Natural killer cell treated with Interleukin-12 subunit alpha and Interleukin-12 subunit beta and Interleukin-15 and Interleukin-18, amount 100 ng/mL, for 72 hours (primary cell): ENCODE data around the gene SENP7. TPM values are rescaled to one million over a fixed set of nuclear protein-coding genes. Genes with fewer than 3 reads are reported as not detected.

Experiments
- ATAC-seq, 2 donors: fragments of 150-1000 bp; cut with Tn5 transposase in 1 of 2; sonication (Bioruptor Pico), chemical (Tn5 transposase) in 1 of 2; 2 replicates each; pipeline ENCODE4 v1.10.0; 2021
- DNase-seq: peaks from one replicate; pipeline ENCODE4 v3.0.0; 2022; ENCODE audit warnings: low spot score
- H3K27ac Mint-ChIP-seq, 2 donors: 1 replicate in 1 of 2; 2 replicates in 1 of 2; pipeline ENCODE4 v1.8.0; 2022; ENCODE audit warnings: mixed read lengths in 2 of 2, mild to moderate bottlenecking in 1 of 2, moderate library complexity in 1 of 2
- H3K27me3 Mint-ChIP-seq, 2 donors: 1 replicate in 1 of 2; 2 replicates in 1 of 2; pipeline ENCODE4 v1.8.0; 2022; ENCODE audit warnings: mixed read lengths in 2 of 2
- H3K36me3 Mint-ChIP-seq: one replicate; pipeline ENCODE4 v1.8.0; 2022; ENCODE audit warnings: mixed read lengths
- H3K4me1 Mint-ChIP-seq, 2 donors: 1 replicate in 1 of 2; 2 replicates in 1 of 2; pipeline ENCODE4 v1.8.0; 2022; ENCODE audit warnings: low read depth in 2 of 2, mixed read lengths in 2 of 2, mild to moderate bottlenecking in 1 of 2
- H3K4me3 Mint-ChIP-seq: one replicate; pipeline ENCODE4 v1.8.0; 2022; ENCODE audit warnings: mixed read lengths
- H3K9me3 Mint-ChIP-seq: 2 replicates; pipeline ENCODE4 v1.8.0; 2022; ENCODE audit warnings: mixed read lengths
- total RNA-seq, 2 donors: library from RNA; stranded (reverse); gene quantifications; one replicate each; pipeline ENCODE4 v1.2.3, GENCODE V29; 2022

SENP7 gene
- total RNA-seq, 2 donors from 2014 or later = 17.3 to 17.9 TPM

DNA sequence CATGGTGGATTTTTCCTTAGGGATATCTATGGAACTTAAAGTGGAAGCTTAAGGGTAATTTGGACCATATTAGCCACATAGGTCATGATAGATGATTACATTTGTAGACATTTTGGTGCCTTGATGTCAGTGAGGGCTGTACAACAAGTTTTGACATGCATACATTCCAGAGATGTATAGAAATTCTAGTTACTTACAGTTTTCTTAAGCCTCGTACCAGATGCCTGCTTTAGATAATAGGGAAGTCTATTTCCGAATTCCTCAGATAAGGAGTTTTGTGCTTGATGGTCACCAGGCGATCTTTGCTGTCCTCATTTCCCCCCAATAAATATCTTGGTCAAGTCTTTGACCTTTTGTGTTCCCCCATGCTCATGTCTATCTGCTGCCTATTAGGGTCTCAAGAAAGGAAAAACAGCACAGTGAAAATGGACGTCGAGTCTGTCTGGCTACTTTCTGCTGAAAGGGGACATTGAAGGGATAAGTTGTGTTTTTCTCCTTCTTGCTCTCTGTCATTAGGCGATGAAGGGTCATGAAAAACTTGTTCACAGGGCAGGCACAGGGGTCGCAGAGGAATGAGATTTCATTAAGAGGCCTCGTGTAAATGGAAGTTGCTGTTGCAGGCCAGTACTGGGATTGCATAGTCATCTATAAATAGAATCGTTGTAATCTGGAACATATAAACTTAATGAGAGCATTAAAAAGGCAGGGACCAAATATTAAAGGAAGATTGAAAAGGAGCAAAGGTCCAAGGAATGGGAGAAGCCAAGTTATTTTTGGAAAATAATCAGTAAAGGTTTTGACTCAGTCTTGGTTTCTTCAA, 20.0 kb upstream of the SENP7 start:
- no peaks in the 10 kb centered on the region for H3K36me3 Mint-ChIP-seq
- no peak overlapping the region for H3K4me3 Mint-ChIP-seq
- no peak overlapping the region for H3K27ac Mint-ChIP-seq
- peaks cover 6 to 21% of the 10 kb centered on the region in 2 donors for H3K4me1 Mint-ChIP-seq
- DNase-seq (no peak), ATAC-seq (no peak)
- no peaks in the 10 kb centered on the region for H3K9me3 Mint-ChIP-seq
- H3K27me3 Mint-ChIP-seq = peaks cover 4 to 11% of the 10 kb centered on the region in 2 donors

DNA sequence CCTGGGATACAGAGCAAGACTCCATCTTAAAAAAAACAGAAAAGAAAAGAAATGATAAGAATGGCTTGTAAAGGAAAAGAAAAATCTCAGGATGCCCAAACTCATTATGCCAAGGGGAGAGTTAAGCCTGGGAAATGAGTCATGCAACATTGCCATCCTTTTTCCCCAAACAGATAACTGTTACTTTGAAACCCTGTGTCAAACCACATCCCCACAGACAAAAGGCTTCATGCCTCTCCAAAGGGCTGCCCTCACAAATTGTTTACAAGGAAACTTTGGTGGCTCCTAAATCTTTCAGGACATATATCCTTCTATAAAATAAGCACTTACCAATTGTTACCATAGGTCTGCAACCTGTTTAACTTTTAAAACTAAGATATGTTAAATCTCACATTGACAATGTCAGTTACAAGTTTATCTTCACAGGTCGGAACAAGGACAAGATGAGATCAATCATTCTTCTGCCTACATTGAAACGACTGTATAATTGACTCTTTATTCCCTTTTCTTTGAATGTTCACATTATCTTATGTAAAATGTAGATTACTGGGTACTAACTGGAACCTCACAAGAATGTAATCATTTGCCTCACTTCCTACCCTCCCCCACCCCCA, 18.6 kb upstream of the SENP7 start:
- Mint-ChIP-seq H3K27me3 (peaks cover 0 to 6% of the 10 kb centered on the region in 2 donors), H3K4me1 (peaks cover 6 to 21% of the 10 kb centered on the region in 2 donors), H3K36me3 (no peaks in the 10 kb centered on the region), H3K27ac (peak overlapping the region; percentile 5 to 45), H3K4me3 (peak overlapping the region; percentile 60), H3K9me3 (no peaks in the 10 kb centered on the region)
- ATAC-seq (peak; percentile 71 to 83), DNase-seq (no peak)

DNA sequence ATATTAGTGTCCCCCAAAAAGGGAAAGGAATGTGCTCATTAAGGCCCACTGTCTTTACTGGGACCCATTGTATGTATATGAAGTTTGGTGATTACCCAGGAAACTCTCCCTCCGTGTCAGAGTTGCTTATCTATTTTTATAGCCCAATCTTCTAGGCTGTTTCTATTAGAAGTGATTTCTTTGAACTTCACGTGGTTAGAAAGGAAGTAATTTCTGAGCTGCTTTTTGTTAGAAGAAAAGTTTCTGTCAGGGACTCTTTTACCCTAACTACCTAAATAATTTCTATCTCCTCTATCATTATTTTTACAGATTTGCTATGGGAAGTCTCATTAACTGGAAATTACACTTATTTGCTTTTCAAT, 17.7 kb upstream of the SENP7 start:
- Mint-ChIP-seq H3K9me3 (no peaks in the 10 kb centered on the region), H3K4me3 (no peak overlapping the region), H3K27me3 (peaks cover 0 to 6% of the 10 kb centered on the region in 2 donors), H3K27ac (peak overlapping the region; percentile 5 to 45), H3K4me1 (peaks cover 6 to 21% of the 10 kb centered on the region in 2 donors), H3K36me3 (no peaks in the 10 kb centered on the region)
- ATAC-seq = no peak
- no peak for DNase-seq

DNA sequence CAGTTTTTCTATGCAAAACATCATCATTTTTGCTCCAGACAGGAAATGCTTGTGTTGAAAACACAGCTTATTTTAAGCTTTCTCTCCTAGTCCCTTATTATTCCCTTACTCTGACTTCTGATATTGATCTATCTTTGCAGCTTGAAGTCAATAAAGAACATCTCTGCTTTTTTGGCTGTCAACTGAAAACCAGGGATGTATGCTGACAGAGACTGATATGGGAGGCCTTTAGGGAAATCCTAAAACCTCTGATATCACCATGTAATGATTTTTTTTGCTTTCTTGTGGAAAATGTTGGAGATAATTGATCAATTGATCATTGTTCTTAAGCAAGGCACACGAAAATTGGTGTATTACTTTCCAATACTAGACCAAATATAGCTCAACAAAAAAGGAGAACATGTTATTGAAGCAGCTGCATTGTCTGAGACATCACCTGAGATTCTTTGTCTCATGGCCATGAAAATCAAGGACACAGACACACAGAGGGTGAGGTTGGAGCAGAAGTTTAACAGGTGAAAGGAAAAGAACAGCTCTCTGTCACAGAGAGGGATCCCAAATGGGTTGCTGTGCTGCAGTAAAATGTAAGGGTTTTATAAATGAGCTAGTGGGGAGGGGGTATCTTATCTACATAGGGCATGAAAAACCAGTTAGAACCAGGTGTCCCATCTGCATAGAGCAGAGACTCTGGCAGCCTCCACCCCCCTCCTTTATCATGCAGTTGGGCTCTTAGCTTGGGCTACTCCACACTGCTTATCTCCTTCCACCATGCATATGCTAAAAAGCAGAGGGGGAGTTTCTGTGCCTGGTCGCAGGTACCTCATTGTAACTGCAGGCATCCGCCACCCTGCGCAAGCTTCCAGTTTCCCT, 17.0 kb upstream of the SENP7 start:
- peaks cover 0 to 6% of the 10 kb centered on the region in 2 donors for H3K27me3 Mint-ChIP-seq
- no peaks in the 10 kb centered on the region for H3K36me3 Mint-ChIP-seq
- H3K27ac Mint-ChIP-seq = peak overlapping the region in 1 of 2 donors; percentile 5
- DNase-seq (no peak), ATAC-seq (no peak)
- peaks cover 6 to 21% of the 10 kb centered on the region in 2 donors for H3K4me1 Mint-ChIP-seq
- H3K4me3 Mint-ChIP-seq = no peak overlapping the region
- no peaks in the 10 kb centered on the region for H3K9me3 Mint-ChIP-seq

DNA sequence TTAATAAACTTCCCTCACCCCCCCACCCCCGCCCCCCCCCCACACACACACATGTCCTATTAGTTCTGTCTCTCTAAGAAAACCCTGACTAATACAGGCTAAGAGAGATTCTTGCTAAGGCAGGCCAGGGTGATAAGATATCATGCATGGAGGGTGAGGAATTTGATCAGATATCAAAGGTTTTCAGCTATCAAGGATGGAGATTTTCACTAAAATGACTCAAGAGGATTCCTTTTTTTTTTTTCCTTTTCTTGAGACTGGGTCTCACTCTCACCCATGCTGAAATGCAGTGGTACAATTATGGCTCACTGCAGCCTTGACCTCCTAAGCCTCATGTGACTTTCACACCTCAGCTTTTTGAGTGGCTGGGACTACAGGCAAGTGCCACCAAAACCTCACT, 14.9 kb upstream of the SENP7 start:
- ATAC-seq (no peak), DNase-seq (no peak)
- H3K36me3 Mint-ChIP-seq = no peaks in the 10 kb centered on the region
- H3K4me3 Mint-ChIP-seq = no peak overlapping the region
- H3K9me3 Mint-ChIP-seq = no peaks in the 10 kb centered on the region
- peaks cover 6 to 21% of the 10 kb centered on the region in 2 donors for H3K4me1 Mint-ChIP-seq
- peaks cover 0 to under 1% of the 10 kb centered on the region in 2 donors for H3K27me3 Mint-ChIP-seq
- H3K27ac Mint-ChIP-seq = no peak overlapping the region

DNA sequence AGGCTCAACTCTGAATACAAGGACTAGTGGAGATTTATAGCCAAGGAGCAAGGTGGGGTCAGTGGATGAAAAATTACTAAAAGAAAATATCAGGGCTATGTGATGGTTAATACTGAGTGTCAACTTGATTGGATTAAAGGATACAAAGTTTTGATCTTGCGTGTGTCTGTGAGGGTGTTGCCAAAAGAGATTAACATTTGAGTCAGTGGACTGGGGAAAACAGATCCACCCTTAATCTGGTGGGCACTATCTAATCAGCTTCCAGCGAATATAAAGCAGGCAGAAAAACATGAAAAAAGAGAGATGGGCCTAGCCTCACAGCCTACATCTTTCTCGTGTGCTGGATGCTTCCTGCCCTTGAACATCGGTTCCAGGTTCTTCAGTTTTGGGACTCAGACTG, 14.4 kb upstream of the SENP7 start:
- no peaks in the 10 kb centered on the region for H3K36me3 Mint-ChIP-seq
- no peaks in the 10 kb centered on the region for H3K27me3 Mint-ChIP-seq
- H3K4me1 Mint-ChIP-seq = peaks cover 6 to 21% of the 10 kb centered on the region in 2 donors
- H3K9me3 Mint-ChIP-seq = no peaks in the 10 kb centered on the region
- no peak for ATAC-seq
- no peak overlapping the region for H3K4me3 Mint-ChIP-seq
- H3K27ac Mint-ChIP-seq = no peak overlapping the region
- DNase-seq = no peak

DNA sequence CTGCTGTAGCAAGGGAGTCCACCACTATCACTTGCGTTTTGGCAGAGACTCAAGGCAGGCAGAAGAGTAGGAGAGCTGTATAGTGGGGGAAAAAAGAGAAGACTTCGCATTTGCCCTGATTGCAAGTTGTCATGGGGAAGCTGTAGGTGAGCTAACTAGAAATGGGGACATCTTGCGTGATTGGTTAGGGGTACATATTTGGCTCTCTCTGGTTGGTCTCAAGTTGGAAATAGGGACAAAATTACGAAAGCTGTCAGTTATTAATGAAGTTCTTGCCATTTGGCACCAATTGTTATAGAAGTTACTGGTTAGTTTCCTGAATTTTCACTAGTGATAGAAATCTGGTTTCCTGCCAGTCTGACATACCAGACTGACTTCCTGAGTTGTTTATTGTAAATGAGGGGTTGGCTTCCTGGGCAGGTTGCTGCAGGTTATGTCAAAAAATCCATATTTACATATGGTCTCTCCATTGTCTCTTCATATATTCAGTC, 8.2 kb upstream of the SENP7 start:
- peak overlapping the region; percentile 20 to 42 for H3K27ac Mint-ChIP-seq

DNA sequence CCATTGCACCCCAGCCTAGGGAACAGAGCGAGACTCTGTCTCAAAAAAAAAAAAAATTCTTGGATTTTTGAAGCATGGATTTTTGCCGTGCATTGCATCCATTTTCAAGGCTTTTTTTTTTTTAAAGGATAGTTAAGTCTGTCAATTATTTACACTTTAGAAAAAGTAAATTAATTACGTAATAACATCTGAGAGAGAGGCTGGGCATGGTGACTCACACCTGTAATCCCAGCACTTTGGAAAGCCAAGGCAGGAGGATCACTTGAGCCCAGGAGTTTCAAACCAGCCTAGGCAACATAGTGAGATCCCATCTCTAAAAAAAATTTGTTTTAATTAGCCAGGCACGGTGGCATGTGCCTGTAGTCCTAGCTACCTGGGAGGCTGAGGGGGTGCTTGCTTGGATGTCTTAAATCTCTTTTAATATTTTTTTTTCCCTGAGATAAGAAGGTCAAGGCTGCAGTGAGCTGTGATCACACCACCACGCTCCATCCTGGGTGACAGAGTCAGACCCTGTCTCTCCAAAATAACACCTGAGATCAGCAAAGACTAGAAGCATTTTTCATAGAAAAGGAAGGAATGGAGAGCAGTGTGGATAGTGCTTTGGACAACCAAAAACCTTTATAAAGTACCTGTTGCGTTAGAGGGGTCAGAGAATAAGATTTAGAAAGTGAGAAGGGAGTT, 6.8 kb upstream of the SENP7 start:
- Mint-ChIP-seq H3K9me3 (no peaks in the 10 kb centered on the region), H3K4me1 (peaks cover 21 to 40% of the 10 kb centered on the region in 2 donors), H3K36me3 (no peaks in the 10 kb centered on the region), H3K27ac (peak overlapping the region in 1 of 2 donors; percentile 42), H3K27me3 (peaks cover 0 to 3% of the 10 kb centered on the region in 2 donors), H3K4me3 (peak overlapping the region; percentile 55)
- DNase-seq (no peak), ATAC-seq (no peak)

More for the DNA sequence above, 8.2 kb upstream of the SENP7 start:
- H3K4me3 Mint-ChIP-seq = peak overlapping the region; percentile 51
- H3K36me3 Mint-ChIP-seq = no peaks in the 10 kb centered on the region
- DNase-seq (no peak), ATAC-seq (no peak)
- peaks cover 21 to 40% of the 10 kb centered on the region in 2 donors for H3K4me1 Mint-ChIP-seq
- no peaks in the 10 kb centered on the region for H3K9me3 Mint-ChIP-seq
- H3K27me3 Mint-ChIP-seq = no peaks in the 10 kb centered on the region

DNA sequence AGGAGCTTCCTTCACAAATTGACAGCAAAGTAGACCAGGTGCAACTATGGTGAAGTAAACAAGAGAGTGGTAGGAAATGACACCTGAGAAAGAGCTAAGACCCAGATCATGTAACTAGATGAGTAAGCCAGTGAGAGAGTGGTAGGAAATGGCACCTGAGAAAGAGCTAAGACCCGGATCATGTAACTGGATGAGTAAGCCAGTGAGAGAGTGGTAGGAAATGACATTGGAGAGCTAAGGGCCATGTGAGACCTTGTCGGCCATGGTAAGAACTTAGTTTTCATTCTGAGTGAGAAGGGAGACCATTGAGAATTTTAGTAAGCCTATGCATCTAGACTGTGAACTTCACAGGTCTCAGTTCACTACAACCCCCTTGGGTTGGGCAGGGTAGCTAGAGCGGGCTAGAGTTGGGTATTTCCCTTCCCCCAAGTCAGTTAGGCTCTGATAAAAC, 5.4 kb upstream of the SENP7 start:
- peaks cover 0 to 3% of the 10 kb centered on the region in 2 donors for H3K27me3 Mint-ChIP-seq
- H3K36me3 Mint-ChIP-seq = no peaks in the 10 kb centered on the region
- H3K4me1 Mint-ChIP-seq = peaks cover 21 to 43% of the 10 kb centered on the region in 2 donors

DNA sequence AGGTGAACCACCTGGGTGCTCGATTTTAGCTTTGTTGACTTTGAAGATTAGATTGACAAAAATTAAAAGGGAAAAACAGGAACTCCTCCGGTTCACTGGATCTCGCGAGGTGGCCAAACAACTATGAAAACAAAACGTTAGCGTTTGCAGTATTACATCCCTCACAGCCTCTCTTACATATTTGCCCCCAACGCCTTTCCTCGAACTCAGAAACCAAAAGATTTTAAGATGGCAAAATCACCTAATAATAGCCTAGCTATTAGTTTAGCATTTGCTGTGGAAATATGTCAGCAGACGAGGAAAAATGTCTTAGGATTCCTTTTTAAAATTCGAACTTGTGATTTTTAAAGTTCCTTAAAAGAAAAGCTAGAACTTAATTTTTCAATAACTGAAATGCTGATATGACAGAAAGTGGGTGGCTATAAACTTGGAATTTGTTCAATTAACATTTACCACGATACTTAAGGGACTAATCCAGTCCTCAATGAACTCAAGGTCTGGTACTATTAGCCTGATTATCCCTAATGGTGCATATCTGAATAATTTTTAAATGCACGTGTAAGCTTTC, 491 bp upstream of the SENP7 start:
- DNase-seq = no peak
- Mint-ChIP-seq H3K4me1 (peaks cover 32 to 40% of the 10 kb centered on the region in 2 donors), H3K36me3 (peaks cover 6% of the 10 kb centered on the region), H3K9me3 (no peaks in the 10 kb centered on the region), H3K4me3 (peak overlapping the region; percentile 100), H3K27me3 (peaks cover 0 to 3% of the 10 kb centered on the region in 2 donors), H3K27ac (peak overlapping the region; percentile 98 to 100)
- peak in 1 of 2 donors; percentile 28 for ATAC-seq

More for the DNA sequence above, 5.4 kb upstream of the SENP7 start:
- Mint-ChIP-seq H3K9me3 (no peaks in the 10 kb centered on the region), H3K4me3 (peak overlapping the region; percentile 42), H3K27ac (peak overlapping the region; percentile 17 to 85)
- peak; percentile 96 to 98 for ATAC-seq
- peak; percentile 64 for DNase-seq

DNA sequence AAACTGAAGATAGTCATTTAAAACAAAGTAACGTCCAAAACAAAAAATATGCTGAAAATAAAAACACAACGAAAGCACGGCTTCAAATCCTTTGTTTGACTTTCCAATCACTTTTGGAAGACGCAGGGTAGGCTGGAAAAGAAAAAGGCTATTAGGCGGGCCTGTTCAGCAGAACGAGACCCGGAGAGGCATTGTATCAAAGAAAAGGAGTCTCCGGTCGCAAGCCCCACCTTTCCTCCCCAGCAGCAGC, 691 bp downstream of the SENP7 start:
- Mint-ChIP-seq H3K27me3 (peaks cover 0 to 3% of the 10 kb centered on the region in 2 donors), H3K27ac (peak overlapping the region; percentile 98 to 100), H3K36me3 (peaks cover 6% of the 10 kb centered on the region), H3K4me1 (peaks cover 30 to 40% of the 10 kb centered on the region in 2 donors), H3K4me3 (peak overlapping the region; percentile 100), H3K9me3 (no peaks in the 10 kb centered on the region)
- ATAC-seq (peak in 1 of 2 donors; percentile 48), DNase-seq (no peak)

DNA sequence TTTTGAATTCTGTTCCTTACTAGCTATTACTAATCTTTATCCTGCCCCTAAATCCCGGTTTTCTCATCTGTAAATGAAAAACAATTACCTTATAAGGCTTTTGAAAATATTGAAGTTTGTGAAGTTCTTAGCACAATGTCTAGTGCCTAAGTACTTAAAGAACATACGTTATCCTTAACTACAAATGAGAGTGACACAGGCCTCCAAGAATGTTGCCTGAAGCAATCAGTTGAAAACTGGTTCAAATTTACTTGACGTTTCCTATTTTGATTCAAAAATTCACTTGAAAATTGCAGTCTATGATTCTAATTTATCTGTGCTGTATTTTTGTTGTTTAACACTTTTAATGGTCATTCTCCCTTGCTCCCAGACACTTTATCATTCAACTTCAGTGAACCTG, 3.2 kb downstream of the SENP7 start:
- H3K4me1 Mint-ChIP-seq = peaks cover 32 to 40% of the 10 kb centered on the region in 2 donors

DNA sequence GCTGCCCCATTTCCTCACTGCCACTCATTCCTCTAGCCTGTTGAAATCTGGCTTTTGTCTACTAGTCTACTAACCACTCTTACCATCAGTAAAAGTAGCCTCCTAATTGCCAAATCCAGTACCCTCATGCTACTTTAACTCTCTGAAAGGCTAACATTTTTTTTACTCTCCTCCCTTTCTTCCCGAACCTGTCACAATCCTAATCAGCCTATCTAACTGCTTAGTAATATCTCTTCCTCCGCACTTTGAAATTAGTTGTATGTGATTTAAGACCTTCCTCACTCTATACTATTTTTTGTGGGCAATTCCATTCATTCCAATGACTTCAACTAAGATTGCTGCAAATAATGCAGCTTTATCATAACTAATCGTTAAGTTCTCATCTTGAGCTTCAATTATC, 3.7 kb downstream of the SENP7 start:
- H3K4me3 Mint-ChIP-seq = no peak overlapping the region
- peaks cover 6% of the 10 kb centered on the region for H3K36me3 Mint-ChIP-seq
- H3K4me1 Mint-ChIP-seq = peaks cover 32 to 40% of the 10 kb centered on the region in 2 donors

More for the DNA sequence above, 3.2 kb downstream of the SENP7 start:
- no peaks in the 10 kb centered on the region for H3K9me3 Mint-ChIP-seq
- H3K27ac Mint-ChIP-seq = peak overlapping the region in 1 of 2 donors; percentile 64
- H3K36me3 Mint-ChIP-seq = peaks cover 6% of the 10 kb centered on the region
- ATAC-seq (no peak), DNase-seq (no peak)
- no peaks in the 10 kb centered on the region for H3K27me3 Mint-ChIP-seq
- H3K4me3 Mint-ChIP-seq = no peak overlapping the region

More for the DNA sequence above, 3.7 kb downstream of the SENP7 start:
- ATAC-seq (no peak), DNase-seq (no peak)
- no peaks in the 10 kb centered on the region for H3K27me3 Mint-ChIP-seq
- peak overlapping the region in 1 of 2 donors; percentile 15 for H3K27ac Mint-ChIP-seq
- no peaks in the 10 kb centered on the region for H3K9me3 Mint-ChIP-seq
